ENCODE data around the gene SCP2.

Gene SCP2

GRCh38 chr1:52917156-52917555, 9.9 kb upstream of the SCP2 start:
- H3K27me3 ChIP-seq (replicated peaks; ENCODE audit: control insufficient read depth, insufficient read depth, low read length) = no peaks in the 10 kb centered on the region
- no peak for TF ChIP-seq CTCF (IDR thresholded peaks at IDR 0.05; ENCODE audit: insufficient read depth, low read length, poor library complexity, severe bottlenecking)

GRCh38 chr1:52917581-52917980, 9.5 kb upstream of the SCP2 start:
- TF ChIP-seq CTCF (IDR thresholded peaks at IDR 0.05; ENCODE audit: insufficient read depth, low read length, poor library complexity, severe bottlenecking) = no peak
- Histone ChIP-seq H3K4me3 (replicated peaks; ENCODE audit: low read depth, low read length) (no peak overlapping the region), H3K27me3 (replicated peaks; ENCODE audit: control insufficient read depth, insufficient read depth, low read length) (no peaks in the 10 kb centered on the region), H3K36me3 (ENCODE audit: control insufficient read depth, insufficient read depth, low read length) (no peaks in the 10 kb centered on the region)
- no peak for DNase-seq (ENCODE audit: extremely low read depth, insufficient read length)

More at GRCh38 chr1:52917156-52917555, 9.9 kb upstream of the SCP2 start:
- DNase-seq (ENCODE audit: extremely low read depth, insufficient read length) = no peak
- Histone ChIP-seq H3K4me3 (replicated peaks; ENCODE audit: low read depth, low read length) (no peak overlapping the region), H3K36me3 (ENCODE audit: control insufficient read depth, insufficient read depth, low read length) (no peaks in the 10 kb centered on the region)

- H3K4me3 ChIP-seq (replicated peaks; ENCODE audit: low read depth, low read length) = no peak overlapping the region
- no peak for TF ChIP-seq CTCF (IDR thresholded peaks at IDR 0.05; ENCODE audit: insufficient read depth, low read length, poor library complexity, severe bottlenecking)
Observed at GRCh38 chr1:52918201-52918600, 8.9 kb upstream of the SCP2 start.

GRCh38 chr1:52919051-52919722, 7.9 kb upstream of the SCP2 start:
- Histone ChIP-seq H3K4me3 (replicated peaks; ENCODE audit: low read depth, low read length) (no peak overlapping the region), H3K27me3 (replicated peaks; ENCODE audit: control insufficient read depth, insufficient read depth, low read length) (no peaks in the 10 kb centered on the region), H3K36me3 (ENCODE audit: control insufficient read depth, insufficient read depth, low read length) (no peaks in the 10 kb centered on the region)
- no peak for TF ChIP-seq CTCF (IDR thresholded peaks at IDR 0.05; ENCODE audit: insufficient read depth, low read length, poor library complexity, severe bottlenecking)
- DNase-seq (ENCODE audit: extremely low read depth, insufficient read length) = no peak

More at GRCh38 chr1:52918201-52918600, 8.9 kb upstream of the SCP2 start:
- DNase-seq (ENCODE audit: extremely low read depth, insufficient read length) = no peak
- Histone ChIP-seq H3K27me3 (replicated peaks; ENCODE audit: control insufficient read depth, insufficient read depth, low read length) (no peaks in the 10 kb centered on the region), H3K36me3 (ENCODE audit: control insufficient read depth, insufficient read depth, low read length) (no peaks in the 10 kb centered on the region)

GRCh38 chr1:52919723-52920483, 7.2 kb upstream of the SCP2 start:
- Histone ChIP-seq H3K27me3 (replicated peaks; ENCODE audit: control insufficient read depth, insufficient read depth, low read length) (no peaks in the 10 kb centered on the region), H3K36me3 (ENCODE audit: control insufficient read depth, insufficient read depth, low read length) (no peaks in the 10 kb centered on the region), H3K4me3 (replicated peaks; ENCODE audit: low read depth, low read length) (no peak overlapping the region)
- DNase-seq (ENCODE audit: extremely low read depth, insufficient read length) = no peak
- no peak for TF ChIP-seq CTCF (IDR thresholded peaks at IDR 0.05; ENCODE audit: insufficient read depth, low read length, poor library complexity, severe bottlenecking)
